Lower leg skin (tissue), 3 donors: ENCODE results near the gene NUSAP1.
"Not testable (repeated sequence)": the region's sequence is repeated elsewhere in the genome, so short reads cannot be mapped to it uniquely, and the experiment has no call there.

ENCODE experiments used
- CTCF ChIP-seq, 3 donors: fragments of 450-650 bp; IDR thresholded peaks; one replicate each; pipeline ENCODE4 v1.5.1; 2016; ENCODE audit warnings: antibody characterized with exemption in 3 of 3, mild to moderate bottlenecking in 3 of 3, moderate library complexity in 2 of 3
- POLR2A ChIP-seq, 2 donors: fragments of 450-650 bp; IDR thresholded peaks; one replicate each; pipeline ENCODE4 v1.6.1; 2016 to 2017; ENCODE audit warnings: antibody characterized with exemption in 2 of 2, mild to moderate bottlenecking in 1 of 2, moderate library complexity in 1 of 2

- TF ChIP-seq POLR2A, CTCF (IDR thresholded peaks at IDR 0.05): not testable (repeated sequence)
Observed at GRCh38 chr15:41282980-41283652, 49.6 kb upstream of the NUSAP1 start.
